Progenitor cell of endocrine pancreas (in vitro differentiated cells): Measurements from ENCODE around the gene UST. TPM values are rescaled to one million over a fixed set of nuclear protein-coding genes. Genes with fewer than 3 reads are reported as not detected.
"Not testable (repeated sequence)": the region's sequence is repeated elsewhere in the genome, so short reads cannot be mapped to it uniquely, and the experiment has no call there.

Source experiments
- DNase-seq: peaks from one replicate; pipeline ENCODE4 v3.0.0; 2021; ENCODE audit warnings: low spot score; ENCODE audit not compliant: unreplicated experiment
- H3K27ac Mint-ChIP-seq: 2 replicates; pipeline ENCODE4 v1.8.0; 2021; ENCODE audit warnings: mild to moderate bottlenecking, moderate library complexity, mixed read lengths
- H3K27me3 Mint-ChIP-seq: 2 replicates; pipeline ENCODE4 v1.8.0; 2021; ENCODE audit warnings: mixed read lengths
- H3K36me3 Mint-ChIP-seq: 2 replicates; pipeline ENCODE4 v1.8.0; 2022; ENCODE audit warnings: mixed read lengths; ENCODE audit not compliant: insufficient read depth
- H3K4me1 Mint-ChIP-seq: 2 replicates; pipeline ENCODE4 v1.8.0; 2021; ENCODE audit warnings: low read depth, mixed read lengths
- H3K4me3 Mint-ChIP-seq: 2 replicates; pipeline ENCODE4 v1.8.0; 2021; ENCODE audit warnings: low read depth, mild to moderate bottlenecking, moderate library complexity, mixed read lengths
- H3K9me3 Mint-ChIP-seq: 2 replicates; pipeline ENCODE4 v1.8.0; 2021; ENCODE audit warnings: low read depth, mixed read lengths
- CTCF ChIP-seq: fragments of 200-600 bp; sonication (generic); IDR thresholded peaks from one replicate; pipeline ENCODE4 v1.5.0; 2021; ENCODE audit warnings: antibody characterized with exemption, mild to moderate bottlenecking; ENCODE audit not compliant: unreplicated experiment
- total RNA-seq: library from RNA; stranded (reverse); gene quantifications from 2 replicates; pipeline ENCODE4 v1.2.1, GENCODE V29; 2021

Gene UST
- total RNA-seq, 1 donor from 2014 or later = 2.9 TPM

DNA sequence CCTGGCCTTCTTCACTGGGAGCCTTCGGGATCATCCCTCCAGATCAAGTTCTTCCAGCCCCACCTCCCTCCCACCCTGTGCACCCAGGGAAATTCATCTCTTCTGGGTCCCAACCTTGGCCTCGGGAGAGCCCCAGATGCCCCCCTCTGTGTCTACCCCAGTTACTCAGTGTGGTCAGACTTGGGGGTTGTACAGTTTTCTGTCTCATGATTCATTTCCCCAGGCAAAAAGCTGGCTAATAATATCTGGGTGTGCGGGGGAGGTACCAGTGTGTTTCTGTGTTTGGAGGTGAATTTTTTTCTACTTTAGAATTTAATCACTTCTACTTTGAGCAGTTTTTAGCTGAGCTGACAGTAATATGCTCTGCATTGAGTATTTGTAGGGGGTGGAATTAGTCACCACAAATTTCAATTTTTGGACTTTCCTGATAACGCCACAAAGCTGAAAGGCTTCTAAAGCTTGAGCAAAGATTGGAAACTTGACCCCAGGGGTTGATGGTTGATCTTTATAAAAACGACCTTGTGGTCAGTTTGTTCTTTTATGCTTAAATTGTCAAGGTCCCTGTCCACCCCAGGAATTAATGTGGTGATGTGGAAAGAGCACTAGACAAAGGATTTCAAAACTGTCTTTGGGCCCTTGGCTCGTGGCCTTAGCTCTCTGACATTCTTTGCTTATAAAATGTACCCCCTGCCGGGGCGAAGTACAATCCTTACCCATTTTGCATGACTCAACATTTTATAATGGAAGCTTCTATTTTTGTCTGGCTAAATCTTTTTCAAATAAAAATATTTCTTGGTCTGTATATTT lies 286.0 kb downstream of the UST start:
- no peak for DNase-seq
- Mint-ChIP-seq H3K4me3 (no peak overlapping the region), H3K4me1 (peaks cover 12% of the 10 kb centered on the region), H3K9me3 (no peaks in the 10 kb centered on the region), H3K36me3 (no peaks in the 10 kb centered on the region), H3K27me3 (peaks cover 9% of the 10 kb centered on the region), H3K27ac (no peak overlapping the region)
- TF ChIP-seq CTCF = no peak

GRCh38 chr6:149033454-149033853 lies 286.6 kb downstream of the UST start:
- no peak for DNase-seq
- Mint-ChIP-seq H3K27me3 (peaks cover 12% of the 10 kb centered on the region), H3K9me3 (no peaks in the 10 kb centered on the region), H3K4me3 (no peak overlapping the region), H3K4me1 (peaks cover 12% of the 10 kb centered on the region), H3K27ac (peak overlapping the region; percentile 46), H3K36me3 (no peaks in the 10 kb centered on the region)
- no peak for TF ChIP-seq CTCF

- Mint-ChIP-seq H3K27me3 (peaks cover 12% of the 10 kb centered on the region), H3K4me1 (peaks cover 12% of the 10 kb centered on the region)
Observed at GRCh38 chr6:149035766-149036165, 288.9 kb downstream of the UST start.

DNA sequence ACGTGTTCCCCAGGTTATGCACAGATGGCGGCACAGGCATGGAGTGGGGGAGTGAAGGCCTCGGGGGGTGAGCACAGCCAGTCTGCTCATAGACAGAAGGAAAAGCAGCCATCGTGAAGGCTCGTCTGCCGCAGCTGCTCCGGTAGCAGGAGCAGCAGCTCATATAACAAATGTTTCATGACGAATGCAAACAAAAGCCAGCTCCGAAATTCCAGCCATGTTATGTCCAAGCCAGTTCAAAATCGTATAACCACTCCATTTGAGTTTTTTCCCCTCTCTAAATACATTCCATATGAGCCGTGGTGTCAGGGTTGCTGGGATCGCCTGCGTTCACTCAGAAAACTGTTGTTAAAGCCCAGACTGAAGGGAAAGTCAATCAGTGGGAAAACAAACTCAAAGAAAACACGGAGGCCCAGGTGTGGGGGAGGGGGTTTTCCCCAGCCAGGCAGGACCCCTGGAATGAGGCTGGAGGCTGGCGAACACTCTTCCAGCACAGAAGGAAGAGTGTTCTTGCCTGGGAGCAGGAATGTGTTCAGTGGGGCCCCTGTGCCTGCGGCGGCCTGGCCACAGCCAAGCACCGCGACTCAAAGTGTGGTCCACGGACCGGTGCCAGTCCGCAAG lies 290.3 kb downstream of the UST start:
- DNase-seq = no peak
- no peaks in the 10 kb centered on the region for H3K9me3 Mint-ChIP-seq
- H3K4me3 Mint-ChIP-seq = peak overlapping the region; percentile 40
- peak overlapping the region; percentile 96 for H3K27ac Mint-ChIP-seq
- peaks cover 12% of the 10 kb centered on the region for H3K4me1 Mint-ChIP-seq
- no peaks in the 10 kb centered on the region for H3K36me3 Mint-ChIP-seq
- peaks cover 12% of the 10 kb centered on the region for H3K27me3 Mint-ChIP-seq
- no peak for TF ChIP-seq CTCF

More at GRCh38 chr6:149035766-149036165, 288.9 kb downstream of the UST start:
- no peak overlapping the region for H3K4me3 Mint-ChIP-seq
- H3K36me3 Mint-ChIP-seq = no peaks in the 10 kb centered on the region
- no peak overlapping the region for H3K27ac Mint-ChIP-seq
- no peak for TF ChIP-seq CTCF
- DNase-seq = no peak
- H3K9me3 Mint-ChIP-seq = no peaks in the 10 kb centered on the region

DNA sequence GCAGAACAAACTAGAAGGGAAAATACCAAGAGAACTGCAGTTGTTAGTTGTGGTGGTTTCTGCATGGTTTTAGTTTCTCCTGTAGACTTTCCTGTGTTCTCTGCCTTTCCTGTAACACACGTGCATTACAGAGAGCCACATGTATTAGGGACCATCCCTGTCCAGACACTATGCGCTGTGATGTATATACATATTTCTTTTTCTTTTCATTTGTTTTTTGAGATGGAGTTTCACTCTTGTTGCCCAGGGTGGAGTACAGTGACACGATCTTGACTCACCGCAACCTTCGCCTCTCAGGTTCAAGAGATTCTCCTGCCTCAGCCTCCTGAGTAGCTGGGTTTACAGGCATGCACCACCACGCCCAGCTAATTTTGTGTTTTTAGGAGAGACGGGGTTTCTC lies 292.2 kb downstream of the UST start:
- not testable (repeated sequence) for H3K9me3 Mint-ChIP-seq, DNase-seq, H3K4me3 Mint-ChIP-seq, H3K27ac Mint-ChIP-seq, H3K27me3 Mint-ChIP-seq, H3K36me3 Mint-ChIP-seq
- peaks cover 10% of the 10 kb centered on the region for H3K4me1 Mint-ChIP-seq
